GOT3 (cell line): ENCODE measurements around the gene HSD17B13.
"Not testable (repeated sequence)": the region's sequence is repeated elsewhere in the genome, so short reads cannot be mapped to it uniquely, and the experiment has no call there.

Experiments used
- DNase-seq: peaks from one replicate; lab custom pipeline; 2025; ENCODE audit warnings: mixed read lengths; lab: John Stamatoyannopoulos, UW

Gene HSD17B13

GRCh38 chr4:87322754-87323153, at the start of gene HSD17B13:
Gene HSD17B13 (minus strand): TSS chr4:87322882. CDS start chr4:87322841, 41 bp downstream.
- no peak for DNase-seq

- no peak for DNase-seq
Observed at GRCh38 chr4:87370068-87370467, 47.4 kb upstream of the HSD17B13 start.

- DNase-seq = no peak
Observed at GRCh38 chr4:87366521-87367162, 44.0 kb upstream of the HSD17B13 start.

- DNase-seq = no peak
Observed at GRCh38 chr4:87365348-87365747, 42.7 kb upstream of the HSD17B13 start.

- no peak for DNase-seq
Observed at GRCh38 chr4:87363552-87363951, 40.9 kb upstream of the HSD17B13 start.

- no peak for DNase-seq
Observed at GRCh38 chr4:87360338-87360935, 37.8 kb upstream of the HSD17B13 start.

GRCh38 chr4:87359258-87359657, 36.6 kb upstream of the HSD17B13 start:
- no peak for DNase-seq

- no peak for DNase-seq
Observed at GRCh38 chr4:87356832-87357526, 34.3 kb upstream of the HSD17B13 start.

GRCh38 chr4:87354168-87355102, 31.8 kb upstream of the HSD17B13 start:
- no peak for DNase-seq

GRCh38 chr4:87353592-87353991, 30.9 kb upstream of the HSD17B13 start:
- DNase-seq = no peak

GRCh38 chr4:87345139-87345538, 22.5 kb upstream of the HSD17B13 start:
- DNase-seq = no peak

GRCh38 chr4:87342872-87343271, 20.2 kb upstream of the HSD17B13 start:
- no peak for DNase-seq

- not testable (repeated sequence) for DNase-seq
Observed at GRCh38 chr4:87341954-87342635, 19.4 kb upstream of the HSD17B13 start.

GRCh38 chr4:87339440-87339839, 16.8 kb upstream of the HSD17B13 start:
- no peak for DNase-seq

GRCh38 chr4:87337361-87337760, 14.7 kb upstream of the HSD17B13 start:
- DNase-seq = no peak

GRCh38 chr4:87333267-87333666, 10.6 kb upstream of the HSD17B13 start:
- DNase-seq = no peak

- no peak for DNase-seq
Observed at GRCh38 chr4:87330761-87331160, 8.1 kb upstream of the HSD17B13 start.

GRCh38 chr4:87327136-87327535, 4.5 kb upstream of the HSD17B13 start:
- no peak for DNase-seq

- DNase-seq = no peak
Observed at GRCh38 chr4:87326460-87326859, 3.8 kb upstream of the HSD17B13 start.

GRCh38 chr4:87321888-87322287, 794 bp downstream of the HSD17B13 start:
- no peak for DNase-seq

- no peak for DNase-seq
Observed at GRCh38 chr4:87317527-87317926, 5.2 kb downstream of the HSD17B13 start.

GRCh38 chr4:87316961-87317360, 5.7 kb downstream of the HSD17B13 start:
- DNase-seq = no peak
